ENCODE measurements around the gene AHDC1. TPM values are rescaled to one million over a fixed set of nuclear protein-coding genes. Genes with fewer than 3 reads are reported as not detected.

Gene AHDC1
- total and polyA plus RNA-seq, 2 of the 13 experiments (the other 11 are each of a cell fraction or from before 2014, with no cell fraction given), result 1.0 to 2.7 TPM

DNA sequence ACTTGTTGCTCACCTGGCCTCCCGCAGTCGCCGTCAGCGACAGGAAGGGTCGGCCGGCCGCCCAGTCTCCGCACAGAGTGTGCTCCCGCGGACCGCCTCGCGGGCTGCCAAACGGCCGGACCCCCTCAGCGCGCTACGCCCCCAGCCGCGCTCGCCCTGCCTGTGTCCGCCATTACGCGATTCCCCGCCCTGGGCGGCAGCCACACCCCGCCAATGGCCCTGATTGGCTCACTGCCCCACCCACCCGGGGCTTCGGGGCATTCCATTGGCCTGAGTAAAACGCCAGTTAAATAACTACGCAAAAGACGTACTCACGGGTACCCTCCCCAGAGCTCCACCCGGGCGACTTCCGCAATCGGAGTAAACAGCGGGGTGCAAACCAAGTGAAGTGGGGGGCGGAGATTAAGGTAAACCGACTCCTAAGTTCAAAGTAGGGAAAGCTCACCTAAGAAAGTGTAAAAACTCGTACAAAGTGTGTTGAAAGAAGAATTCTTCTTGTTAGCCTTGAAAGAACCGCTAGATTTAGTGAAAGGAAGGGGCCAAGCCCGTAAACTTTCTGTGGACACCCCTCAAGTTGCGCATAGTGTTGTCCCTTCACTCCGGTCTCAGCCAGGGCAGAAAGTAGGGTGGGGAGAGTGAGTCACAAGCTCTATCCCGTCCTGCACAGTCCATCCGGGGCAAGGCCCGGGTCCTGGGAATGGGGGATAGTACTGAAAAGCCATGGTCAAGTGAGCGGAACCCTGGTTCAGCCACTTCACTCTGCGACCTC is 113.8 kb downstream of the AHDC1 start, which contains the start of gene WASF2 (continued):
- TF ChIP-seq RARA (CRISPR knock-in tag; IDR thresholded peaks at IDR 0.05), result peak; percentile 21; the same call in 1 of the 2 replicates
- TF ChIP-seq, protein P1, sequence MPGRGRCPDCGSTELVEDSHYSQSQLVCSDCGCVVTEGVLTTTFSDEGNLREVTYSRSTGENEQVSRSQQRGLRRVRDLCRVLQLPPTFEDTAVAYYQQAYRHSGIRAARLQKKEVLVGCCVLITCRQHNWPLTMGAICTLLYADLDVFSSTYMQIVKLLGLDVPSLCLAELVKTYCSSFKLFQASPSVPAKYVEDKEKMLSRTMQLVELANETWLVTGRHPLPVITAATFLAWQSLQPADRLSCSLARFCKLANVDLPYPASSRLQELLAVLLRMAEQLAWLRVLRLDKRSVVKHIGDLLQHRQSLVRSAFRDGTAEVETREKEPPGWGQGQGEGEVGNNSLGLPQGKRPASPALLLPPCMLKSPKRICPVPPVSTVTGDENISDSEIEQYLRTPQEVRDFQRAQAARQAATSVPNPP (CRISPR knock-in tag; IDR thresholded peaks at IDR 0.05), result peak; percentile 76; the same call in 1 of the 2 replicates
- peak; percentile 60; the same call in 1 of the 2 replicates for TF ChIP-seq NR2C2 (CRISPR knock-in tag; IDR thresholded peaks at IDR 0.05; ENCODE audit: borderline replicate concordance)
- no peak for TF ChIP-seq MTF1 (CRISPR knock-in tag; IDR thresholded peaks at IDR 0.05)
- TF ChIP-seq NAIF1 (CRISPR knock-in tag; IDR thresholded peaks at IDR 0.05; ENCODE audit: borderline replicate concordance), result peak; percentile 100
- peak; percentile 40; the same call in 1 of the 2 replicates for TF ChIP-seq MED1 (CRISPR knock-in tag; IDR thresholded peaks at IDR 0.05)
- TF ChIP-seq TRIM22 (IDR thresholded peaks at IDR 0.05), result no peak
- TF ChIP-seq ZNF629 (CRISPR knock-in tag; conservative IDR thresholded peaks at IDR 0.05), result no peak
- TF ChIP-seq PRMT3 (CRISPR knock-in tag; IDR thresholded peaks at IDR 0.05; ENCODE audit: borderline replicate concordance, low read depth), result no peak
- no peak for TF ChIP-seq ZNF205 (CRISPR knock-in tag; IDR thresholded peaks at IDR 0.05)
- no peak for TF ChIP-seq TMF1 (CRISPR knock-in tag; IDR thresholded peaks at IDR 0.05; ENCODE audit: low read depth)
- TF ChIP-seq TAF15 (IDR thresholded peaks at IDR 0.05; ENCODE audit: low read depth, low read length, poor library complexity, severe bottlenecking), result peak; percentile 51
- no peak for TF ChIP-seq ZNF724P (CRISPR knock-in tag; IDR thresholded peaks at IDR 0.05; ENCODE audit: borderline replicate concordance)
- TF ChIP-seq, protein P2, sequence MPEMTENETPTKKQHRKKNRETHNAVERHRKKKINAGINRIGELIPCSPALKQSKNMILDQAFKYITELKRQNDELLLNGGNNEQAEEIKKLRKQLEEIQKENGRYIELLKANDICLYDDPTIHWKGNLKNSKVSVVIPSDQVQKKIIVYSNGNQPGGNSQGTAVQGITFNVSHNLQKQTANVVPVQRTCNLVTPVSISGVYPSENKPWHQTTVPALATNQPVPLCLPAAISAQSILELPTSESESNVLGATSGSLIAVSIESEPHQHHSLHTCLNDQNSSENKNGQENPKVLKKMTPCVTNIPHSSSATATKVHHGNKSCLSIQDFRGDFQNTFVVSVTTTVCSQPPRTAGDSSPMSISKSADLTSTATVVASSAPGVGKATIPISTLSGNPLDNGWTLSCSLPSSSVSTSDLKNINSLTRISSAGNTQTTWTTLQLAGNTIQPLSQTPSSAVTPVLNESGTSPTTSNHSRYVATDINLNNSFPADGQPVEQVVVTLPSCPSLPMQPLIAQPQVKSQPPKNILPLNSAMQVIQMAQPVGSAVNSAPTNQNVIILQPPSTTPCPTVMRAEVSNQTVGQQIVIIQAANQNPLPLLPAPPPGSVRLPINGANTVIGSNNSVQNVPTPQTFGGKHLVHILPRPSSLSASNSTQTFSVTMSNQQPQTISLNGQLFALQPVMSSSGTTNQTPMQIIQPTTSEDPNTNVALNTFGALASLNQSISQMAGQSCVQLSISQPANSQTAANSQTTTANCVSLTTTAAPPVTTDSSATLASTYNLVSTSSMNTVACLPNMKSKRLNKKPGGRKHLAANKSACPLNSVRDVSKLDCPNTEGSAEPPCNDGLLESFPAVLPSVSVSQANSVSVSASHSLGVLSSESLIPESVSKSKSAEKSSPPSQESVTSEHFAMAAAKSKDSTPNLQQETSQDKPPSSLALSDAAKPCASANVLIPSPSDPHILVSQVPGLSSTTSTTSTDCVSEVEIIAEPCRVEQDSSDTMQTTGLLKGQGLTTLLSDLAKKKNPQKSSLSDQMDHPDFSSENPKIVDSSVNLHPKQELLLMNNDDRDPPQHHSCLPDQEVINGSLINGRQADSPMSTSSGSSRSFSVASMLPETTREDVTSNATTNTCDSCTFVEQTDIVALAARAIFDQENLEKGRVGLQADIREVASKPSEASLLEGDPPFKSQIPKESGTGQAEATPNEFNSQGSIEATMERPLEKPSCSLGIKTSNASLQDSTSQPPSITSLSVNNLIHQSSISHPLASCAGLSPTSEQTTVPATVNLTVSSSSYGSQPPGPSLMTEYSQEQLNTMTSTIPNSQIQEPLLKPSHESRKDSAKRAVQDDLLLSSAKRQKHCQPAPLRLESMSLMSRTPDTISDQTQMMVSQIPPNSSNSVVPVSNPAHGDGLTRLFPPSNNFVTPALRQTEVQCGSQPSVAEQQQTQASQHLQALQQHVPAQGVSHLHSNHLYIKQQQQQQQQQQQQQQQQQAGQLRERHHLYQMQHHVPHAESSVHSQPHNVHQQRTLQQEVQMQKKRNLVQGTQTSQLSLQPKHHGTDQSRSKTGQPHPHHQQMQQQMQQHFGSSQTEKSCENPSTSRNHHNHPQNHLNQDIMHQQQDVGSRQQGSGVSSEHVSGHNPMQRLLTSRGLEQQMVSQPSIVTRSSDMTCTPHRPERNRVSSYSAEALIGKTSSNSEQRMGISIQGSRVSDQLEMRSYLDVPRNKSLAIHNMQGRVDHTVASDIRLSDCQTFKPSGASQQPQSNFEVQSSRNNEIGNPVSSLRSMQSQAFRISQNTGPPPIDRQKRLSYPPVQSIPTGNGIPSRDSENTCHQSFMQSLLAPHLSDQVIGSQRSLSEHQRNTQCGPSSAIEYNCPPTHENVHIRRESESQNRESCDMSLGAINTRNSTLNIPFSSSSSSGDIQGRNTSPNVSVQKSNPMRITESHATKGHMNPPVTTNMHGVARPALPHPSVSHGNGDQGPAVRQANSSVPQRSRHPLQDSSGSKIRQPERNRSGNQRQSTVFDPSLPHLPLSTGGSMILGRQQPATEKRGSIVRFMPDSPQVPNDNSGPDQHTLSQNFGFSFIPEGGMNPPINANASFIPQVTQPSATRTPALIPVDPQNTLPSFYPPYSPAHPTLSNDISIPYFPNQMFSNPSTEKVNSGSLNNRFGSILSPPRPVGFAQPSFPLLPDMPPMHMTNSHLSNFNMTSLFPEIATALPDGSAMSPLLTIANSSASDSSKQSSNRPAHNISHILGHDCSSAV (CRISPR knock-in tag; IDR thresholded peaks at IDR 0.05; ENCODE audit: borderline replicate concordance), result no peak
- no peak for TF ChIP-seq HMG20A (CRISPR knock-in tag; IDR thresholded peaks at IDR 0.05; ENCODE audit: borderline replicate concordance)
- peak; percentile 60 for TF ChIP-seq CREM (IDR thresholded peaks at IDR 0.05)
- no peak for TF ChIP-seq CREM (CRISPR knock-in tag; IDR thresholded peaks at IDR 0.05)
- 0 out of 2 replicates have a peak, but pooled peaks have one; percentile 50 for TF ChIP-seq SATB2 (CRISPR knock-in tag; IDR thresholded peaks at IDR 0.05)

Measured in HepG2 (cell line).